Lung (tissue), 12 donors: Measurements from ENCODE around the gene LRRC1. TPM values are rescaled to one million over a fixed set of nuclear protein-coding genes. Genes with fewer than 3 reads are reported as not detected.

Experiments
- ATAC-seq: fragments of 200-7000 bp; cut with Tn5 transposase; one replicate; pipeline ENCODE4 v1.9.1; 2020; ENCODE audit warnings: moderate number of reproducible peaks; ENCODE audit not compliant: insufficient read depth, low FRiP score
- DNase-seq, 3 donors: peaks; one replicate each; pipeline ENCODE4 v3.0.0-alpha.2; 2013 to 2017
- H3K27ac ChIP-seq, 2 donors: one replicate each; pipeline ENCODE4 v1.5.1; 2013; ENCODE audit warnings: mild to moderate bottlenecking in 2 of 2, moderate library complexity in 2 of 2, control low read depth in 1 of 2, inconsistent platforms in 1 of 2, low read depth in 1 of 2, low read length in 1 of 2
- H3K27me3 ChIP-seq, 3 donors: one replicate each; pipeline ENCODE4 v1.5.1; 2013; ENCODE audit warnings: low read length in 2 of 3; ENCODE audit not compliant: control insufficient read depth in 3 of 3, insufficient read depth in 3 of 3
- H3K36me3 ChIP-seq, 4 donors: one replicate each; pipeline ENCODE4 v1.5.1; 2013; ENCODE audit warnings: low read length in 4 of 4, mild to moderate bottlenecking in 1 of 4, moderate library complexity in 1 of 4; ENCODE audit not compliant: control insufficient read depth in 4 of 4, insufficient read depth in 4 of 4
- H3K4me1 ChIP-seq, 5 donors: one replicate each; pipeline ENCODE4 v1.5.1; 2013; ENCODE audit warnings: low read length in 5 of 5, mild to moderate bottlenecking in 2 of 5, moderate library complexity in 1 of 5; ENCODE audit not compliant: control insufficient read depth in 5 of 5, insufficient read depth in 5 of 5
- H3K4me3 ChIP-seq: one replicate; pipeline ENCODE4 v1.5.1; 2013; ENCODE audit warnings: mild to moderate bottlenecking, control low read depth, moderate library complexity
- H3K9ac ChIP-seq, 2 donors: one replicate each; pipeline ENCODE4 v1.5.1; 2013; ENCODE audit warnings: low read length in 2 of 2, control low read depth in 1 of 2; ENCODE audit not compliant: insufficient read depth in 1 of 2
- H3K9me3 ChIP-seq, 4 donors: one replicate each; pipeline ENCODE4 v1.5.1; 2013; ENCODE audit warnings: low read length in 3 of 4, mild to moderate bottlenecking in 1 of 4, moderate library complexity in 1 of 4; ENCODE audit not compliant: control insufficient read depth in 4 of 4, insufficient read depth in 3 of 4
- WGBS, 2 donors: extraction: QIAGEN DNeasy Blood & Tissue Kit; methylation state at CpG; one replicate each; pipeline ENCODE4 v1.1.7; 2013; 5-methylcytosine and 5-hydroxymethylcytosine counted together
- polyA plus RNA-seq, 2 donors: library from polyadenylated mRNA; stranded (reverse); fragments of 200-250 nt; gene quantifications; one replicate each; pipeline ENCODE4 v1.2.1, GENCODE V29; 2013
- total RNA-seq, 2 donors: library from RNA; depleted of rRNA in 1 of 2; stranded (reverse); fragments of >200 nt in 1 of 2; gene quantifications; one replicate each; pipeline ENCODE4 v1.2.1, GENCODE V29; 2014 to 2021
- TF ChIP-seq, protein P1 (sequence below): IDR thresholded peaks from 2 replicates; pipeline ENCODE4 v1.5.1; 2012; ENCODE audit warnings: mild to moderate bottlenecking; ENCODE audit errors: control extremely low read depth, extremely low read depth
- donor health status: control.
- donor health status: control.
- donor health status: Bipolar disorder and iron deficiency.
- donor health status: healthy.
- donor health status: DM: yes; HTN: yes; CAD: no.

LRRC1 gene
- total and polyA plus RNA-seq, 4 donors = 4.8 to 19.9 (median 9.9) TPM

DNA sequence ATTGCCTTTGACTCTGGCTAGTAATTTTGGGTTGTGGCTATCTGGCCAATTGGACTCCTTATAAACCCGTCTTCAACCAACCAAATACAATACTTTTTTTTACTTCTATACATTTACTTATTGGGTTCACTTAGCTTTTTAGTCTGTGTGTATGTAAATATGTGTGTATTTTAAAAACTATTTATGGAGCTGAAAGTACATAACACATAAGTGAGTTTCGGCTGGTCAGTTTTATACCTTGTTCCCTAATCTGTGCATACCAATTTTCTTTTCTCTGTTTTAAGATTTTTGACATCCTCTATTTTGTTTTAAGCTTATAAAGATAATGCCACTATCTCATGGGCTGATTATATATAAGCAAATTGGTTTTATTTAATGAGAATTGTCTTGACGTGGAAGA lies 129.5 kb downstream of the LRRC1 start:
- Histone ChIP-seq H3K27ac (no peak overlapping the region), H3K4me1 (peaks cover 0 to 7% (median 3%) of the 10 kb centered on the region in 5 donors), H3K9ac (no peak overlapping the region), H3K4me3 (no peak overlapping the region), H3K9me3 (no peaks in the 10 kb centered on the region), H3K27me3 (no peaks in the 10 kb centered on the region), H3K36me3 (peaks cover 0 to 3% (median 0%) of the 10 kb centered on the region in 4 donors)
- ATAC-seq (no peak), DNase-seq (no peak)
- WGBS, 2 donors = 94 to 95% methylated on average over 3 of the region's 3 CpGs
- TF ChIP-seq, protein P1, sequence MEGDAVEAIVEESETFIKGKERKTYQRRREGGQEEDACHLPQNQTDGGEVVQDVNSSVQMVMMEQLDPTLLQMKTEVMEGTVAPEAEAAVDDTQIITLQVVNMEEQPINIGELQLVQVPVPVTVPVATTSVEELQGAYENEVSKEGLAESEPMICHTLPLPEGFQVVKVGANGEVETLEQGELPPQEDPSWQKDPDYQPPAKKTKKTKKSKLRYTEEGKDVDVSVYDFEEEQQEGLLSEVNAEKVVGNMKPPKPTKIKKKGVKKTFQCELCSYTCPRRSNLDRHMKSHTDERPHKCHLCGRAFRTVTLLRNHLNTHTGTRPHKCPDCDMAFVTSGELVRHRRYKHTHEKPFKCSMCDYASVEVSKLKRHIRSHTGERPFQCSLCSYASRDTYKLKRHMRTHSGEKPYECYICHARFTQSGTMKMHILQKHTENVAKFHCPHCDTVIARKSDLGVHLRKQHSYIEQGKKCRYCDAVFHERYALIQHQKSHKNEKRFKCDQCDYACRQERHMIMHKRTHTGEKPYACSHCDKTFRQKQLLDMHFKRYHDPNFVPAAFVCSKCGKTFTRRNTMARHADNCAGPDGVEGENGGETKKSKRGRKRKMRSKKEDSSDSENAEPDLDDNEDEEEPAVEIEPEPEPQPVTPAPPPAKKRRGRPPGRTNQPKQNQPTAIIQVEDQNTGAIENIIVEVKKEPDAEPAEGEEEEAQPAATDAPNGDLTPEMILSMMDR = no peak

DNA sequence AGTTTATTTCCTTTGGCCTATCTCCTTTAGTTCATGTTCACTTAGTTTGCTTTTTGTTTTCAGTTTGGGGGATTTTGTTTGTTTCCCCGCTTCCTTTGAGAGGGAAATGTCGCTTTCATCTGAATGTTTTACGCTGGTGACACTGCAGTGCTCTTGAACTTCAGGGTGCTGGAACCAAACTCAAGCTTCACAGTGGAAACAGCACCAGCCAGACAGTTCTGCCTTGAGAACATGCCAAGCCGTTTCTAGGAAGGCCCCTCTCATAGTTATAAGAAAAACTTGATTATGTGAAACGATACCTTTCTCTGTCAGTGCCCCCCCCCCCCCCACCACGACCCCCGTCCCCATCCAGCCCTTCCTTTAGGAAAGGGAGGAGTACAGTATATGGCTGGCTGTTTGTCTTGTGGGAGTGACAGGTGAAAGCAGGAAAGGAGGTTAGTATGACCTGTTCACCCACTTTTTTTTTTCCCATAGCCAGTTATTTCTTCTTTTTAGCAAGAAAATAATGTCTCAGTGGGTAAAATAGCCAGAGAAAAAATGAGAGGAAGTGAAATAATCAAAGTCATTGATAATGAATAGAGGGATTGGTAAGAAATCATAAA lies 130.1 kb downstream of the LRRC1 start:
- TF ChIP-seq, protein P1 = no peak
- Histone ChIP-seq H3K9ac (no peak overlapping the region), H3K4me3 (no peak overlapping the region)

DNA sequence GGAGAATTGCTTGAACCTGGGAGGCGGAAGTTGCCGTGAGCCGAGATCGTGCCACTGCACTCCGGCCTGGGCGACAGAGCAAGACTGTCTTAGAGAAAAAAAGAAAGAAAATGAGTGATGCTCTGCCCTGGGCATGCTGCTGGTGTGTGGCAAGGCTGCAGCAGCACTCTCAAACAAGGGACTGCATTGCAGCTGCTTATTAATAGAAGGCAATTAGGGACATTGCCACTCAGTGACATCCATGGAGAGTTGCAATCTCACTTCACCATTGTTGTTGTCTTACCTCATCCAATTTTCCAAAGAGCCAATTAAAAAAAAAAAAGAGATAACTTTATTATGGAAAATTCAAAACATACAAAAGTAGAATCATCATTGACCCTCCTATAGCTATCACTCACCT lies 131.1 kb downstream of the LRRC1 start:
- H3K27me3 ChIP-seq = no peaks in the 10 kb centered on the region
- no peaks in the 10 kb centered on the region for H3K9me3 ChIP-seq
- H3K4me3 ChIP-seq = no peak overlapping the region
- peaks cover 0 to 9% (median 3%) of the 10 kb centered on the region in 5 donors for H3K4me1 ChIP-seq
- H3K36me3 ChIP-seq = no peaks in the 10 kb centered on the region
- TF ChIP-seq, protein P1 = no peak
- DNase-seq (no peak), ATAC-seq (no peak)
- 90 to 99% methylated on average over 6 of the region's 6 CpGs for WGBS, 2 donors
- H3K27ac ChIP-seq = no peak overlapping the region
- H3K9ac ChIP-seq = no peak overlapping the region

More for the DNA sequence above, 130.1 kb downstream of the LRRC1 start:
- Histone ChIP-seq H3K36me3 (no peaks in the 10 kb centered on the region), H3K9me3 (no peaks in the 10 kb centered on the region), H3K4me1 (peaks cover 0 to 9% (median 3%) of the 10 kb centered on the region in 5 donors), H3K27me3 (no peaks in the 10 kb centered on the region), H3K27ac (no peak overlapping the region)
- ATAC-seq (no peak), DNase-seq (no peak)
- 75% methylated on average over 7 of the region's 7 CpGs for WGBS, 2 donors

DNA sequence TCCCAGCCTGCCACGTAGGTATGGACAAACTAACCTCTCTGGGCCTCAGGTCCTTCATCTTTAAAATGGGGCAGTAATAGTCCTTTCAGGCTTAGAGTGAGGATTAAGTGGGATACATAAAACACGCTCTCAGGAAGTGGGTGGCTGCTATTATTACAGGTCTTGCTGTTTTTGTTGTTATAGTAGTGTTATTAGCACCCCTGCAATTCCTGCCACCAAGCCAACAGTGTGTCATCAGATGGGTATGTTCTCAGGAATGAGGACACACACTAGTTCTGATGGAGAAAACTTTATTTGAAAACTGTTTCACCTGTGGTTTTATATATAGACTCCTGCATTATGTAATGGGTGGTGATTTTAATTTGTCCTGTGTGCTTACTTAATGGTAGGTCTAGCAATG lies 131.7 kb downstream of the LRRC1 start:
- no peak overlapping the region for H3K4me3 ChIP-seq
- no peaks in the 10 kb centered on the region for H3K9me3 ChIP-seq
- H3K27me3 ChIP-seq = no peaks in the 10 kb centered on the region
- ATAC-seq (no peak), DNase-seq (no peak)
- peaks cover 0 to 9% (median 3%) of the 10 kb centered on the region in 5 donors for H3K4me1 ChIP-seq
- H3K36me3 ChIP-seq = no peaks in the 10 kb centered on the region
- 85 to 91% methylated on average over 2 of the region's 2 CpGs for WGBS, 2 donors
- H3K27ac ChIP-seq = no peak overlapping the region
- TF ChIP-seq, protein P1 = no peak
- no peak overlapping the region for H3K9ac ChIP-seq
